Measurements from ENCODE around the gene LIN54.
"Not testable (repeated sequence)": the region's sequence is repeated elsewhere in the genome, so short reads cannot be mapped to it uniquely, and the experiment has no call there.

Gene LIN54

DNA sequence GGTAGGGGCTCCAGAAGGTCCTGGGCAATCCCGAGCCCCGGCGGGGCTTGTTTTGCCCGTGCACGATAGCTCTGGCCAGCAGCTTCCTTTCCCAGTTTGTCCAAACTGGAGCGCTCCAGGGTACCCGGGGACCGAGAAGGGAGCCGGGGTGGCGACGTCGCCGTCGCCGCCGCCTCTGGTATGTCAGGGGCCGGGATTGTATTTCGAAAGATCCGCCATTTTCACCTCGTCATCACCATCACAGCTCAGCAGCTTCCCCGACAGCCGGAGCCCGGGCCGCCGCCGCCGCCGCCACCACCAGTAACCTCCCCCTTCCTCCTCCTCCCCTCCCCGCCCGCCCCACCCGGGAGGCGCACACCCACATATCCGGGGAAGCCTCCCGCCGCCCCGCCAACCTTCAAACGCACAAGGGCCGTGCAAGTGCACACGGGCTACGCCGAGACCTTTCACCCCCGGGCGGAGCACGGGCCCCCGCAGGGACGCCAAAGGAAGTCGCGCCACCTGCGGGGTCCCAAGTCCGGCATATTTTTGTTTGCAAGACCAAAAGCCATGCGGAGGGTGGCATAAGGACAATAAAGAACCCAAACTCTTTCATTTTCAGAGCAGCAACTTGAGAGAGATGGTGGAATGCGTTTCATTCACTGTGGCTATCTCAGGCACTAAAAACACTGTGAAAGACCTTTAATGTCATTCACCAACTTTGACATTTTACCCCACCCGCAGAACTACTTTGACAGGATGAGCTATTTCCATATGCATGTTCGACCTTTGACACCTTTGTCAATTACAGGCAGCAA is at the start of gene LIN54:
LIN54 (minus strand) TSS at position 302 of the 797 bp plus-strand sequence. CDS start 25,979 bp downstream, outside the sequence.
- Histone ChIP-seq H3K4me3 (replicated peaks; ENCODE audit: low read depth, low read length) (peak within 1 kb of the TSS; percentile 91), H3K27me3 (replicated peaks; ENCODE audit: control insufficient read depth, insufficient read depth, low read length) (no peaks in the 10 kb centered on the region), H3K36me3 (ENCODE audit: control insufficient read depth, insufficient read depth, low read length) (no peaks in the 10 kb centered on the region)
- peak; percentile 86 for DNase-seq (ENCODE audit: extremely low read depth, insufficient read length)
- TF ChIP-seq, protein P1, sequence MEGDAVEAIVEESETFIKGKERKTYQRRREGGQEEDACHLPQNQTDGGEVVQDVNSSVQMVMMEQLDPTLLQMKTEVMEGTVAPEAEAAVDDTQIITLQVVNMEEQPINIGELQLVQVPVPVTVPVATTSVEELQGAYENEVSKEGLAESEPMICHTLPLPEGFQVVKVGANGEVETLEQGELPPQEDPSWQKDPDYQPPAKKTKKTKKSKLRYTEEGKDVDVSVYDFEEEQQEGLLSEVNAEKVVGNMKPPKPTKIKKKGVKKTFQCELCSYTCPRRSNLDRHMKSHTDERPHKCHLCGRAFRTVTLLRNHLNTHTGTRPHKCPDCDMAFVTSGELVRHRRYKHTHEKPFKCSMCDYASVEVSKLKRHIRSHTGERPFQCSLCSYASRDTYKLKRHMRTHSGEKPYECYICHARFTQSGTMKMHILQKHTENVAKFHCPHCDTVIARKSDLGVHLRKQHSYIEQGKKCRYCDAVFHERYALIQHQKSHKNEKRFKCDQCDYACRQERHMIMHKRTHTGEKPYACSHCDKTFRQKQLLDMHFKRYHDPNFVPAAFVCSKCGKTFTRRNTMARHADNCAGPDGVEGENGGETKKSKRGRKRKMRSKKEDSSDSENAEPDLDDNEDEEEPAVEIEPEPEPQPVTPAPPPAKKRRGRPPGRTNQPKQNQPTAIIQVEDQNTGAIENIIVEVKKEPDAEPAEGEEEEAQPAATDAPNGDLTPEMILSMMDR (IDR thresholded peaks at IDR 0.05; ENCODE audit: insufficient read depth, low read length, poor library complexity, severe bottlenecking), result no peak

DNA sequence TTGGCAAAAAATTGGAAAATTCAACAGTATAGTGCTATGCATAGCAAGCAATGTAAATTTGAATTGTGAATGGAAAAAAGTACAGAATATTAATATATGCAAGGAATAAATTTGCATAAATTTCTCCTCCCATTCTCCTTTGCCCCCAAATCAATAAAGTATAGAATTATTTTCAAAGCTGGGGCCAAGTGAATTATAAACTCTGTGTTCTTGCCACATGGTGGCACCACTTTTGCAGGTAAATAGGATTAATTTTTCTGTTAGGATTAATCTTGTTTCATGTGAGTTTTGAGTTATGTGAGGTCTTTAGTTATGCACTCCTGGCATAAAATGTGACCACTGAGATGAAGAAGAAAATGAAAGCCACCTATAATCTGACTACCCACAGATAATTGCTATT is 44.3 kb upstream of the LIN54 start:
- no peaks in the 10 kb centered on the region for H3K27me3 ChIP-seq (replicated peaks; ENCODE audit: control insufficient read depth, insufficient read depth, low read length)
- H3K4me3 ChIP-seq (replicated peaks; ENCODE audit: low read depth, low read length), result no peak overlapping the region
- TF ChIP-seq, protein P1 (IDR thresholded peaks at IDR 0.05; ENCODE audit: insufficient read depth, low read length, poor library complexity, severe bottlenecking), result peak; percentile 30
- DNase-seq (ENCODE audit: extremely low read depth, insufficient read length), result no peak
- peaks cover 2% of the 10 kb centered on the region for H3K36me3 ChIP-seq (ENCODE audit: control insufficient read depth, insufficient read depth, low read length)

DNA sequence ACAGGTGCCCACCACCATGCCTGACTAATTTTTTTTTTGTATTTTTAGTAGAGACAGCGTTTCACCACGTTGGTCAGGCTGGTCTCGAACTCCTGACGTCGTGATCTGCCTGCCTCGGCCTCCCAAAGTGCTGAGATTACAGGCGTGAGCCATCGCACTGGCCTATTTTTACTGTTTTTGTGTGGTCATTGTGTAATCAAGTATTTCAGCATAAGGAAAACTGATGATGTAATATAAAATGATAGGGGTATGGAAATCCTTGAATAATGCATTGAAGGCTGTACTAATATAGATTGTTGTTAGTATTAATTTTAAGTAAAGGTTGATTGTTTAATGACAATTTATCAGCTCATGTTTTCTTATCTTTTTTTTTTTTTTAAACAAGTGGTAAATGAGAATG is 38.2 kb upstream of the LIN54 start:
- H3K4me3 ChIP-seq (replicated peaks; ENCODE audit: low read depth, low read length); DNase-seq (ENCODE audit: extremely low read depth, insufficient read length); H3K36me3 ChIP-seq (ENCODE audit: control insufficient read depth, insufficient read depth, low read length); H3K27me3 ChIP-seq (replicated peaks; ENCODE audit: control insufficient read depth, insufficient read depth, low read length): not testable (repeated sequence)

DNA sequence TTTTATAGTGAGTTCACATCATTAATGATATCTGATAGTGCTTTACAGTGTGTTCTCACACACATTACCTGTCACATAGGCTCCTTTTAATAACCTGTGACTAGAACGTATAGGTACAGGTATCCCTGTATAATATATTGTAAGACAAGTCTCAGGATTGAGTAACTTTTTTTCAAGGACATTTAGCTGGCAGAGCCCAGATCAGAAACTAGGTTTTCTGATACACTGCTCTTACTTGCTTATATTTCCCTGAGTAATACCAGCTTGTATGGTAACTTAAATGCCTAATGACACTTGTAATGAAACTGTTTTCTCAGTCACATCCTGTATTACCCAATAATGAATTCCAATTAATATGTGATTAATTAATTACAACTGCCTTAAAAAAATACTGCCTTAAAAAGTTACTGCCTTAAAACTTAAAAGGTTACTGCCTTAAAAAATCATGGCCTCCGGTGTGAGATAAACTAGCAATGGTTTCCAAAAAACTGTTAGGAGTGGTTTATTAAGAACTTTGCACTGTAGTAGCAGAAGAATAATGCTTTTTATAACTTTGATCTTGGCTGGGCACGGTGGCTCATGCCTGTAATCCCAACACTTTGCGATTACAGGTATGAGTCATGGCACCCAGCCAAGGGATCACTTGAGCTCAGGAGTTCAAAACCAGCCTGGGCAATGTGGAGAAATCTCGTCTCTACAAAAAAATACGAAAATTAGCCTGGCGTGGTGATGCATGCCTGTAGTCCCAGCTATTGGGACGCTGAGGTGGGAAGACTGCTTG is 36.3 kb upstream of the LIN54 start:
- Histone ChIP-seq H3K4me3 (replicated peaks; ENCODE audit: low read depth, low read length) (no peak overlapping the region), H3K27me3 (replicated peaks; ENCODE audit: control insufficient read depth, insufficient read depth, low read length) (no peaks in the 10 kb centered on the region), H3K36me3 (ENCODE audit: control insufficient read depth, insufficient read depth, low read length) (peaks cover 2% of the 10 kb centered on the region; the same call in 1 of the 2 replicates)
- no peak for DNase-seq (ENCODE audit: extremely low read depth, insufficient read length)
- TF ChIP-seq, protein P1 (IDR thresholded peaks at IDR 0.05; ENCODE audit: insufficient read depth, low read length, poor library complexity, severe bottlenecking), result no peak

DNA sequence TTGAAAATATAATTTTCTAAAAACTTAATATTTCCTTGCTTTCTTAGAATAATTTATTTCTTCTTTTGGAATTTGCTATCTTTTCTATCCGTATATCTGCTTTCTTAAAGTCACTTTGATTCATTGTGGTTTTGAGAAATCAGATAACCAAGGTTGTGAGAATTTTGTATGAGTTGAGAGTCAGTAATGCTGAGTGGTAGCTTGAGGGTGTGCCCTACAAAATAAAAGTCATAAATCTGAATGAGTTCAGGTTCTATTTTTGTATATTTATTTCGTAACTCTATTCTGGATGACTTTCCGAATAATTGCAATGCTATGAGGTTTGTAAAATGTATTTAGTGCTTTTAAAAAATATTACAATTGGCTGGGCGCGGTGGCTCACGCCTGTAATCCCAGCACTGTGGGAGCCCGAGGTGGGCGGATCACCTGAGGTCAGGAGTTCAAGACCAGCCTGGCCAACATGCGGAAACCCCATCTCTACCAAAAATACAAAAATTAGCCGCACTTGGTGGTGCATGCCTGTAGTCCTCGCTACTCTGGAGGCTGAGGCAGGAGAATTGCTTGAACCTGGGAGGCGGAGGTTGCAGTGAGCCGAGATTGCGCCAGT is 33.3 kb upstream of the LIN54 start:
- Histone ChIP-seq H3K27me3 (replicated peaks; ENCODE audit: control insufficient read depth, insufficient read depth, low read length) (no peaks in the 10 kb centered on the region), H3K4me3 (replicated peaks; ENCODE audit: low read depth, low read length) (no peak overlapping the region), H3K36me3 (ENCODE audit: control insufficient read depth, insufficient read depth, low read length) (no peaks in the 10 kb centered on the region)
- TF ChIP-seq, protein P1 (IDR thresholded peaks at IDR 0.05; ENCODE audit: insufficient read depth, low read length, poor library complexity, severe bottlenecking), result no peak
- no peak for DNase-seq (ENCODE audit: extremely low read depth, insufficient read length)

DNA sequence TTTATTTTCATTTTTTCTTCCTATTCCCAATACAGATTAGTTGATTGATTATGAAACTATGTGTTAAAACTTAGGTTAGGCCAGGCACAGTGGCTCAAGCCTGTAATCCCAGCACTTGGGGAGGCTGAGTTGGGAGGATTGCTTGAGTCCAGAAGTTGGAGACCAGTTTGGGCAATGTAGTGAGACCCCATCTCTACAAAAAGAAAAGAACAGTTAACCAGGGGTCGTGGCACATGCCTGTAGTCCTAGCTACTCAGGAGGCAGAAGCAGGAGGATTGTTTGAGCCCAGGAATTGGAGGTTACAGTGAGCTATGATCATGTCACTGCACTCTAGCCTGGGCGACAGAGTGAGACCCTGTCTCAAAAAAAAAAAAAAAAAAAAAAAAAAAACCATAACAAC is 32.5 kb upstream of the LIN54 start:
- not testable (repeated sequence) for H3K36me3 ChIP-seq (ENCODE audit: control insufficient read depth, insufficient read depth, low read length); H3K27me3 ChIP-seq (replicated peaks; ENCODE audit: control insufficient read depth, insufficient read depth, low read length); H3K4me3 ChIP-seq (replicated peaks; ENCODE audit: low read depth, low read length); DNase-seq (ENCODE audit: extremely low read depth, insufficient read length)

Data from GM06990 (cell line).